Lung (tissue), 12 donors: ENCODE data around the gene GULP1. TPM values are rescaled to one million over a fixed set of nuclear protein-coding genes. Genes with fewer than 3 reads are reported as not detected.
A peak's percentile ranks its signal among the peaks of the same experiment; 100 is the strongest.

ENCODE experiments used
- ATAC-seq: fragments of 200-7000 bp; cut with Tn5 transposase; one replicate; pipeline ENCODE4 v1.9.1; 2020; ENCODE audit warnings: moderate number of reproducible peaks; ENCODE audit not compliant: insufficient read depth, low FRiP score
- DNase-seq, 3 donors: peaks; one replicate each; pipeline ENCODE4 v3.0.0-alpha.2; 2013 to 2017
- H3K27ac ChIP-seq, 2 donors: one replicate each; pipeline ENCODE4 v1.5.1; 2013; ENCODE audit warnings: mild to moderate bottlenecking in 2 of 2, moderate library complexity in 2 of 2, control low read depth in 1 of 2, inconsistent platforms in 1 of 2, low read depth in 1 of 2, low read length in 1 of 2
- H3K27me3 ChIP-seq, 3 donors: one replicate each; pipeline ENCODE4 v1.5.1; 2013; ENCODE audit warnings: low read length in 2 of 3; ENCODE audit not compliant: control insufficient read depth in 3 of 3, insufficient read depth in 3 of 3
- H3K36me3 ChIP-seq, 4 donors: one replicate each; pipeline ENCODE4 v1.5.1; 2013; ENCODE audit warnings: low read length in 4 of 4, mild to moderate bottlenecking in 1 of 4, moderate library complexity in 1 of 4; ENCODE audit not compliant: control insufficient read depth in 4 of 4, insufficient read depth in 4 of 4
- H3K4me1 ChIP-seq, 5 donors: one replicate each; pipeline ENCODE4 v1.5.1; 2013; ENCODE audit warnings: low read length in 5 of 5, mild to moderate bottlenecking in 2 of 5, moderate library complexity in 1 of 5; ENCODE audit not compliant: control insufficient read depth in 5 of 5, insufficient read depth in 5 of 5
- H3K4me3 ChIP-seq: one replicate; pipeline ENCODE4 v1.5.1; 2013; ENCODE audit warnings: mild to moderate bottlenecking, control low read depth, moderate library complexity
- H3K9ac ChIP-seq, 2 donors: one replicate each; pipeline ENCODE4 v1.5.1; 2013; ENCODE audit warnings: low read length in 2 of 2, control low read depth in 1 of 2; ENCODE audit not compliant: insufficient read depth in 1 of 2
- H3K9me3 ChIP-seq, 4 donors: one replicate each; pipeline ENCODE4 v1.5.1; 2013; ENCODE audit warnings: low read length in 3 of 4, mild to moderate bottlenecking in 1 of 4, moderate library complexity in 1 of 4; ENCODE audit not compliant: control insufficient read depth in 4 of 4, insufficient read depth in 3 of 4
- CTCF ChIP-seq: IDR thresholded peaks from 2 replicates; pipeline ENCODE4 v1.5.1; 2012; ENCODE audit warnings: mild to moderate bottlenecking; ENCODE audit errors: control extremely low read depth, extremely low read depth
- WGBS, 2 donors: extraction: QIAGEN DNeasy Blood & Tissue Kit; methylation state at CpG; one replicate each; pipeline ENCODE4 v1.1.7; 2013; 5-methylcytosine and 5-hydroxymethylcytosine counted together
- polyA plus RNA-seq, 2 donors: library from polyadenylated mRNA; stranded (reverse); fragments of 200-250 nt; gene quantifications; one replicate each; pipeline ENCODE4 v1.2.1, GENCODE V29; 2013
- total RNA-seq, 2 donors: library from RNA; depleted of rRNA in 1 of 2; stranded (reverse); fragments of >200 nt in 1 of 2; gene quantifications; one replicate each; pipeline ENCODE4 v1.2.1, GENCODE V29; 2014 to 2021
- donor health status: control.
- donor health status: control.
- donor health status: Bipolar disorder and iron deficiency.
- donor health status: healthy.
- donor health status: DM: yes; HTN: yes; CAD: no.

GULP1 gene
- total and polyA plus RNA-seq, 4 donors = 9.1 to 86.7 (median 20.1) TPM

GRCh38 chr2:188395903-188396689 is 104.4 kb downstream of the GULP1 start:
- 91 to 95% methylated on average over 10 of the region's 10 CpGs for WGBS, 2 donors
- H3K9me3 ChIP-seq = peaks cover 0 to 6% (median 2%) of the 10 kb centered on the region in 4 donors
- no peak overlapping the region for H3K4me3 ChIP-seq

GRCh38 chr2:188399159-188399558 is 107.5 kb downstream of the GULP1 start:
- H3K27me3 ChIP-seq = no peaks in the 10 kb centered on the region
- H3K9me3 ChIP-seq = no peaks in the 10 kb centered on the region
- WGBS, 2 donors = 92% methylated on average over 3 of the region's 3 CpGs
- no peaks in the 10 kb centered on the region for H3K36me3 ChIP-seq
- no peak overlapping the region for H3K27ac ChIP-seq
- ATAC-seq (no peak), DNase-seq (no peak)
- H3K9ac ChIP-seq = no peak overlapping the region
- H3K4me3 ChIP-seq = no peak overlapping the region
- TF ChIP-seq CTCF = no peak
- peaks cover 0 to 2% (median 0%) of the 10 kb centered on the region in 5 donors for H3K4me1 ChIP-seq

More at GRCh38 chr2:188395903-188396689, 104.4 kb downstream of the GULP1 start:
- Histone ChIP-seq H3K9ac (no peak overlapping the region), H3K27ac (no peak overlapping the region), H3K27me3 (no peaks in the 10 kb centered on the region), H3K36me3 (no peaks in the 10 kb centered on the region), H3K4me1 (peaks cover 0 to 2% (median 0%) of the 10 kb centered on the region in 5 donors)
- ATAC-seq = no peak
- no peak for TF ChIP-seq CTCF
- peak in 1 of 3 donors; percentile 29 for DNase-seq

- no peaks in the 10 kb centered on the region for H3K27me3 ChIP-seq
- H3K36me3 ChIP-seq = peaks cover 0 to 6% (median 0%) of the 10 kb centered on the region in 4 donors
- no peak for ATAC-seq
- H3K27ac ChIP-seq = no peak overlapping the region
- no peaks in the 10 kb centered on the region for H3K4me1 ChIP-seq
- peaks cover 2 to 8% (median 5%) of the 10 kb centered on the region in 4 donors for H3K9me3 ChIP-seq
- no peak overlapping the region for H3K4me3 ChIP-seq
- no peak overlapping the region for H3K9ac ChIP-seq
- no peak for DNase-seq
- no peak for TF ChIP-seq CTCF
Observed at GRCh38 chr2:188403676-188404075, 112.0 kb downstream of the GULP1 start.
